GM12878 (cell line): ENCODE measurements around the gene OR2B2.
A peak's percentile ranks its signal among the peaks of the same experiment; 100 is the strongest.

Source experiments
- ATF3 ChIP-seq: IDR thresholded peaks from 2 replicates; pipeline ENCODE4 v1.6.1; 2011; ENCODE audit warnings: low read depth, mild to moderate bottlenecking, low read length, moderate library complexity, borderline replicate concordance; ENCODE audit errors: extremely low read depth
- BCL3 ChIP-seq: IDR thresholded peaks from 2 replicates; pipeline ENCODE4 v1.6.1; 2011; ENCODE audit warnings: borderline replicate concordance, low read depth, mild to moderate bottlenecking, moderate library complexity, low read length; ENCODE audit not compliant: insufficient read depth, poor library complexity, severe bottlenecking
- BRCA1 ChIP-seq: IDR thresholded peaks from 2 replicates; pipeline ENCODE4 v1.6.1; 2011; ENCODE audit warnings: low read depth, low read length, improper control_type of control experiment
- NRF1 ChIP-seq: conservative IDR thresholded peaks from 2 replicates; pipeline ENCODE4 v1.6.1; 2011; ENCODE audit warnings: mild to moderate bottlenecking, low read depth, low read length, improper control_type of control experiment
- RAD21 ChIP-seq: IDR thresholded peaks from 2 replicates; pipeline ENCODE4 v1.6.1; 2011; ENCODE audit warnings: mild to moderate bottlenecking, low read depth, low read length, moderate library complexity; ENCODE audit not compliant: insufficient read depth
- RCOR1 ChIP-seq: conservative IDR thresholded peaks from 2 replicates; pipeline ENCODE4 v1.6.1; 2012; ENCODE audit warnings: low read depth, low read length, improper control_type of control experiment
- SMAD1 ChIP-seq: fragments of 450-650 bp; IDR thresholded peaks from 2 replicates; pipeline ENCODE4 v1.6.1; 2018; ENCODE audit warnings: mild to moderate bottlenecking, low read depth; ENCODE audit not compliant: partially characterized antibody
- SMC3 ChIP-seq: IDR thresholded peaks from 2 replicates; pipeline ENCODE4 v1.6.1; 2011; ENCODE audit warnings: low read length, improper control_type of control experiment, borderline replicate concordance
- TCF7 ChIP-seq: IDR thresholded peaks from 2 replicates; pipeline ENCODE4 v1.6.1; 2014; ENCODE audit warnings: antibody characterized with exemption, borderline replicate concordance
- ZBTB33 ChIP-seq: fragments of 450-650 bp; IDR thresholded peaks from 2 replicates; pipeline ENCODE4 v1.6.1; 2017; ENCODE audit warnings: mild to moderate bottlenecking
- ZSCAN29 ChIP-seq: fragments of 450-650 bp; IDR thresholded peaks from 2 replicates; pipeline ENCODE4 v1.6.1; 2017; ENCODE audit warnings: mild to moderate bottlenecking, moderate library complexity
- TF ChIP-seq, protein P1 (sequence below), 3 experiments: IDR thresholded peaks in 2 of 3; conservative IDR thresholded peaks in 1 of 3; 2 replicates each; pipeline ENCODE4 v1.5.1; 2011; ENCODE audit warnings: low read depth in 3 of 3, low read length in 3 of 3, mild to moderate bottlenecking in 3 of 3, control low read depth in 2 of 3, moderate library complexity in 2 of 3, inconsistent platforms in 1 of 3, mixed read lengths in 1 of 3; ENCODE audit not compliant: control insufficient read depth in 2 of 3, insufficient read depth in 1 of 3; ENCODE audit errors: extremely low read depth in 1 of 3

DNA sequence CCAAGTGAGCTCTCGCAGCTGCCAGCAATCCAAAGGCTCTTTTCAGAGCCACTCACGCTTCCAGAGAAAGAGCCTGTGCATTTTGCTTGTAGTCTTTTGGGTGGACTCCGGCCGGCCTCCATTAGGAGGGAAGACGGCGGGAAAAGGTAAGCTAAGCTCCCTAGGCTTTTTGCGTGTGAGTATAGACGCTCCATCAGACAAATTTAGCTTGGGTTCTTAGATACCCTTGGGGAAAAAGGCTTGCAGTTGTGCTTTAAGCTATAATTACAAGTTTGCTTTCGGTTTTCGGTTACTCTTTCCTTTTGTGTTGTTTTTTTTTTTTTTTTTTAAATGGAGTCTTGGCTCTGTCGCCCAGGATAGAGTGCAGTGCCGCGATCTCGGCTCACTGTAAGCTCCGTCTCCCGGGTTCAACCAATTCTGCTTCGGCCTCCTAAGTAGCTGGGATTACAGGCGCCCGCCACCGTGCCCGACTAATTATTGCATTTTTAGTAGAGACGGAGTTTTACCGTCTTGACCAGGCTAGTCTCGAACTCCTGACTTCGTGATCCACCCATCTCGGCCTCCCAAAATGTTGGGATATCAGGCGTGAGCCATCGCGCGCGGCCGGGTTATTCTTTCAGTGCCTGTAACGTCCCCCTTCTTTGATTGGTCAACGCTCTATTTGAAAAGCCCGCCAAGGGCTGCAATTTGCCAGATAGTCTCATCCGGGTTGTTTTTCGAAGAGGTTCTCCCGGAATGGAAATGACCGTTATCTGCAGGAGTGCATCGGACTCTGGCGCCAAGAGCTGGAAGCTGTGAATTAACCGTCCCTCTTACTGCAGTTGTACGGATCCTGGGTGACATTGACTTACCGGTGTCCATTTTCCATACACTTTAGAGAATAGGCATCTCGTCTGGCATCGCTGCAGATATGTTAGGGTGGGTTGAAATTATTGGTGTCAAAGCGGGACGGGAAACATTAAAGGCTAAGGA is 18.1 kb downstream of the OR2B2 start:
- TF ChIP-seq NRF1 (no peak), SMAD1 (no peak), BCL3 (no peak), TCF7 (no peak), ZBTB33 (no peak), SMC3 (no peak), RAD21 (no peak), RCOR1 (no peak), BRCA1 (no peak), ATF3 (no peak), ZSCAN29 (no peak)
- TF ChIP-seq, protein P1, sequence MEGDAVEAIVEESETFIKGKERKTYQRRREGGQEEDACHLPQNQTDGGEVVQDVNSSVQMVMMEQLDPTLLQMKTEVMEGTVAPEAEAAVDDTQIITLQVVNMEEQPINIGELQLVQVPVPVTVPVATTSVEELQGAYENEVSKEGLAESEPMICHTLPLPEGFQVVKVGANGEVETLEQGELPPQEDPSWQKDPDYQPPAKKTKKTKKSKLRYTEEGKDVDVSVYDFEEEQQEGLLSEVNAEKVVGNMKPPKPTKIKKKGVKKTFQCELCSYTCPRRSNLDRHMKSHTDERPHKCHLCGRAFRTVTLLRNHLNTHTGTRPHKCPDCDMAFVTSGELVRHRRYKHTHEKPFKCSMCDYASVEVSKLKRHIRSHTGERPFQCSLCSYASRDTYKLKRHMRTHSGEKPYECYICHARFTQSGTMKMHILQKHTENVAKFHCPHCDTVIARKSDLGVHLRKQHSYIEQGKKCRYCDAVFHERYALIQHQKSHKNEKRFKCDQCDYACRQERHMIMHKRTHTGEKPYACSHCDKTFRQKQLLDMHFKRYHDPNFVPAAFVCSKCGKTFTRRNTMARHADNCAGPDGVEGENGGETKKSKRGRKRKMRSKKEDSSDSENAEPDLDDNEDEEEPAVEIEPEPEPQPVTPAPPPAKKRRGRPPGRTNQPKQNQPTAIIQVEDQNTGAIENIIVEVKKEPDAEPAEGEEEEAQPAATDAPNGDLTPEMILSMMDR (IDR thresholded peaks at IDR 0.05 in 2 of 3, conservative IDR thresholded peaks at IDR 0.05 in 1 of 3; ENCODE audit: control insufficient read depth in 2 of 3, extremely low read depth in 1 of 3, insufficient read depth in 1 of 3, low read depth in 3 of 3, low read length in 3 of 3): 0 out of 6 replicates have a peak, but pooled peaks of 1 of the 3 experiments have one; percentile 0
